HCT116 (cell line): ENCODE measurements around the gene ROS1. TPM values are rescaled to one million over a fixed set of nuclear protein-coding genes. Genes with fewer than 3 reads are reported as not detected.

ENCODE experiments used
- ATAC-seq: fragments of 200-7000 bp; cut with Tn5 transposase; 2 replicates; pipeline ENCODE4 v1.9.1; 2020; ENCODE audit warnings: mild to moderate bottlenecking, moderate library complexity
- BruUV-seq: library from RNA; stranded (reverse); fragments of 400-500 nt; replicated peaks from 2 replicates; lab custom pipeline; 2021; lab: Mats Ljungman, UMichigan
- CTCF ChIA-PET: fragments of 300-600 bp; sonication (Branson Sonifier 250); formaldehyde crosslinking; loops from one replicate; lab custom pipeline; 2021; ENCODE audit warnings: antibody characterized with exemption; lab: Charles Lee
- POLR2A ChIA-PET: fragments of 300-600, 350-600 bp; sonication (Branson Sonifier 250); formaldehyde crosslinking; loops from one replicate; lab custom pipeline; 2021; ENCODE audit warnings: antibody characterized with exemption; lab: Charles Lee
- RAD21 ChIA-PET, 2 experiments: fragments of 300-600 bp; sonication (Branson Sonifier 250); formaldehyde crosslinking; loops; one replicate each; lab custom pipeline; 2023; ENCODE audit warnings: low total read pairs in 2 of 2; ENCODE audit not compliant: uncharacterized antibody in 2 of 2, unreplicated experiment in 2 of 2, low non-redundant PET in 1 of 2; lab: Charles Lee
- DNase-seq: peaks from one replicate; pipeline ENCODE4 v3.0.0-alpha.2; 2010; ENCODE audit warnings: low read depth, low spot score
- H2AFZ ChIP-seq: fragments of 200-600 bp; shearing (Covaris generic), sonication (generic); 2 replicates; pipeline ENCODE4 v1.6.1; 2017; ENCODE audit warnings: low read depth, mixed run types, mixed read lengths, antibody characterized with exemption, low read length; ENCODE audit not compliant: poor library complexity, severe bottlenecking
- H3K27ac ChIP-seq: 2 replicates; pipeline ENCODE4 v1.5.1; 2012; ENCODE audit warnings: low read depth, low read length
- H3K27me3 ChIP-seq: fragments of 200-600 bp; sonication (generic); 2 replicates; pipeline ENCODE4 v1.6.1; 2016; ENCODE audit warnings: mixed run types, low read length, mixed read lengths; ENCODE audit not compliant: insufficient read depth
- H3K36me3 ChIP-seq, 2 experiments: fragments of 200-500 bp in 1 of 2; fragments of 200-600 bp in 1 of 2; sonication (Bioruptor generic) in 1 of 2; sonication (generic) in 1 of 2; 2 replicates each; pipeline versions ENCODE4 v1.5.1 to v1.6.1; 2014 to 2016; ENCODE audit warnings: low read length in 2 of 2, inconsistent platforms in 1 of 2, mixed read lengths in 1 of 2, mixed run types in 1 of 2; ENCODE audit not compliant: insufficient read depth in 2 of 2, control insufficient read depth in 1 of 2
- H3K4me1 ChIP-seq, 2 experiments: fragments of 200-600 bp in 1 of 2; sonication (generic) in 1 of 2; 2 replicates each; pipeline versions ENCODE4 v1.5.1 to v1.6.1; 2012 to 2017; ENCODE audit warnings: low read length in 2 of 2, inconsistent platforms in 1 of 2, mild to moderate bottlenecking in 1 of 2, mixed read lengths in 1 of 2, mixed run types in 1 of 2, moderate library complexity in 1 of 2; ENCODE audit not compliant: insufficient read depth in 2 of 2, control insufficient read depth in 1 of 2
- H3K4me2 ChIP-seq: fragments of 200-600 bp; sonication (generic); 2 replicates; pipeline ENCODE4 v1.6.1; 2017; ENCODE audit warnings: mixed run types, low read length, mixed read lengths
- H3K4me3 ChIP-seq, 2 experiments: fragments of 200-600 bp in 1 of 2; sonication (generic) in 1 of 2; replicated peaks in 1 of 2; 2 replicates each; pipeline ENCODE4 v1.5.1; 2011 to 2016; ENCODE audit warnings: low read length in 2 of 2, control low read depth in 1 of 2, low read depth in 1 of 2, mild to moderate bottlenecking in 1 of 2, mixed read lengths in 1 of 2, mixed run types in 1 of 2
- H3K79me2 ChIP-seq: fragments of 200-600 bp; sonication (generic); 2 replicates; pipeline ENCODE4 v1.6.1; 2017; ENCODE audit warnings: mild to moderate bottlenecking, mixed run types, low read length, moderate library complexity, mixed read lengths; ENCODE audit not compliant: insufficient read depth
- H3K9ac ChIP-seq: fragments of 200-600 bp; sonication (generic); 2 replicates; pipeline ENCODE4 v1.6.1; 2016; ENCODE audit warnings: low read length, mixed read lengths
- H3K9me2 ChIP-seq: fragments of 200-600 bp; sonication (generic), shearing (Covaris generic); 2 replicates; pipeline ENCODE4 v1.6.1; 2017; ENCODE audit warnings: mixed run types, mild to moderate bottlenecking, moderate library complexity; ENCODE audit not compliant: insufficient read depth
- H3K9me3 ChIP-seq, 2 experiments: fragments of 200-500 bp in 1 of 2; fragments of 200-600 bp in 1 of 2; sonication (Bioruptor generic) in 1 of 2; sonication (generic) in 1 of 2; 2 replicates each; pipeline ENCODE4 v1.6.1; 2014 to 2017; ENCODE audit warnings: low read length in 2 of 2, mixed read lengths in 2 of 2, inconsistent platforms in 1 of 2, low read depth in 1 of 2, mild to moderate bottlenecking in 1 of 2, mixed run types in 1 of 2, moderate library complexity in 1 of 2; ENCODE audit not compliant: control insufficient read depth in 1 of 2, insufficient read depth in 1 of 2
- H4K20me1 ChIP-seq: fragments of 200-600 bp; sonication (generic), shearing (Covaris generic); 2 replicates; pipeline ENCODE4 v1.6.1; 2017; ENCODE audit warnings: mixed run types, mild to moderate bottlenecking, moderate library complexity; ENCODE audit not compliant: insufficient read depth
- CEBPB ChIP-seq: IDR thresholded peaks from 2 replicates; pipeline ENCODE4 v1.6.1; 2012; ENCODE audit warnings: low read depth
- ELF1 ChIP-seq: IDR thresholded peaks from 2 replicates; pipeline ENCODE4 v1.6.1; 2012; ENCODE audit warnings: low read depth, borderline replicate concordance
- EZH2 ChIP-seq: fragments of 200-600 bp; sonication (generic); IDR thresholded peaks from 2 replicates; pipeline ENCODE4 v1.6.1; 2017; ENCODE audit warnings: antibody characterized with exemption, mixed run types
- EZH2phosphoT487 ChIP-seq: fragments of 200-600 bp; IDR thresholded peaks from 2 replicates; pipeline ENCODE4 v1.6.1; 2018; ENCODE audit warnings: antibody characterized with exemption, borderline replicate concordance
- JUND ChIP-seq: IDR thresholded peaks from 2 replicates; pipeline ENCODE4 v1.6.1; 2012
- POLR2AphosphoS5 ChIP-seq: IDR thresholded peaks from 2 replicates; pipeline ENCODE4 v1.6.1; 2011; ENCODE audit warnings: mild to moderate bottlenecking, low read depth, low read length, moderate library complexity
- SIN3A ChIP-seq: IDR thresholded peaks from 2 replicates; pipeline ENCODE4 v1.6.1; 2012; ENCODE audit warnings: low read depth
- SP1 ChIP-seq: IDR thresholded peaks from 2 replicates; pipeline ENCODE4 v1.6.1; 2012; ENCODE audit warnings: low read depth
- SRF ChIP-seq: IDR thresholded peaks from 2 replicates; pipeline ENCODE4 v1.6.1; 2012; ENCODE audit warnings: low read depth
- YY1 ChIP-seq: IDR thresholded peaks from 2 replicates; pipeline ENCODE4 v1.6.1; 2011; ENCODE audit warnings: low read length, low read depth, moderate library complexity, mild to moderate bottlenecking; ENCODE audit not compliant: insufficient replicate concordance; ENCODE audit errors: extremely low read depth
- ZFX ChIP-seq: fragments of 450-650 bp; IDR thresholded peaks from 2 replicates; pipeline ENCODE4 v1.6.1; 2017
- ZNF274 ChIP-seq: fragments of 200-500 bp; sonication (Bioruptor generic); IDR thresholded peaks from 2 replicates; pipeline ENCODE4 v1.6.1; 2014; ENCODE audit warnings: mild to moderate bottlenecking, low read depth, low read length, inconsistent platforms
- intact Hi-C: fragments of 100-400 bp; cut with micrococcal nuclease; formaldehyde crosslinking; loops from 2 replicates; pipeline ENCODE4 v1.10.0; 2022
- total RNA-seq: library from RNA; stranded (reverse); gene quantifications from one replicate; pipeline ENCODE4 v1.2.1, GENCODE V29; 2021; ENCODE audit not compliant: unreplicated experiment
- TF ChIP-seq, protein P1 (sequence below), 3 experiments: fragments of 200-600 bp in 1 of 3; sonication (generic) in 1 of 3; IDR thresholded peaks in 2 of 3; conservative IDR thresholded peaks in 1 of 3; 2 replicates each; pipeline ENCODE4 v1.5.1; 2012 to 2017; ENCODE audit warnings: low read depth in 2 of 3, low read length in 2 of 3, antibody characterized with exemption in 1 of 3, borderline replicate concordance in 1 of 3, control low read depth in 1 of 3, mild to moderate bottlenecking in 1 of 3, mixed read lengths in 1 of 3, mixed run types in 1 of 3, moderate library complexity in 1 of 3; ENCODE audit not compliant: insufficient read depth in 1 of 3
- TF ChIP-seq, protein P2 (sequence below): IDR thresholded peaks from 2 replicates; pipeline ENCODE4 v1.6.1; 2011; ENCODE audit warnings: mild to moderate bottlenecking, low read length, moderate library complexity; ENCODE audit not compliant: insufficient replicate concordance; ENCODE audit errors: extremely low read depth
- TF ChIP-seq, protein P3 (sequence below): IDR thresholded peaks from 2 replicates; pipeline ENCODE4 v1.6.1; 2012; ENCODE audit warnings: low read depth
- TF ChIP-seq, protein P4 (sequence below): IDR thresholded peaks from 2 replicates; pipeline ENCODE4 v1.6.1; 2012

ROS1 gene
- total RNA-seq, 1 experiment from 2014 or later = not detected

DNA sequence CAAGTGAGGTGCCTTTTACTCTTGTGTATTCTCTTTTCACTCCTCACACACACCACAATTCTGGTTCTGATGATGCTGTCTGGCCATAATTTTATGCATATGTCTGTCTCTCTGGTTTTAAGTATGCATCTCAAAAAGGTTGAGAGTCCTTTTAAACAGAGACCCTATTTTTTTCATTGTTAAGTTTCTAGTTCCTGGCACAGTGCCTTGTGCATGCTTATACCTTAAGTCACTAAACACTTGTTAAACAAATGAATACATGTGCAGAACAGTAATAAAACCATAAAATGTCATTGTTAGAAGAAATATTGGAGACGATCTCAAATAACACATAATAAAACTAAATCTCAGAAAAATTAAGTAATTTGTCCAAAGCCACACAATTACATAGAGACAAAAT, 7.9 kb downstream of the ROS1 start:
- H3K9me3 ChIP-seq = no peaks in the 10 kb centered on the region
- no TSS peak for BruUV-seq
- H3K79me2 ChIP-seq = no peaks in the 10 kb centered on the region
- no peaks in the 10 kb centered on the region for H3K36me3 ChIP-seq
- ATAC-seq (no peak), DNase-seq (no peak)
- H3K27ac ChIP-seq = no peak overlapping the region
- no peaks in the 10 kb centered on the region for H4K20me1 ChIP-seq
- H2AFZ ChIP-seq = no peak overlapping the region
- TF ChIP-seq, protein P1, sequence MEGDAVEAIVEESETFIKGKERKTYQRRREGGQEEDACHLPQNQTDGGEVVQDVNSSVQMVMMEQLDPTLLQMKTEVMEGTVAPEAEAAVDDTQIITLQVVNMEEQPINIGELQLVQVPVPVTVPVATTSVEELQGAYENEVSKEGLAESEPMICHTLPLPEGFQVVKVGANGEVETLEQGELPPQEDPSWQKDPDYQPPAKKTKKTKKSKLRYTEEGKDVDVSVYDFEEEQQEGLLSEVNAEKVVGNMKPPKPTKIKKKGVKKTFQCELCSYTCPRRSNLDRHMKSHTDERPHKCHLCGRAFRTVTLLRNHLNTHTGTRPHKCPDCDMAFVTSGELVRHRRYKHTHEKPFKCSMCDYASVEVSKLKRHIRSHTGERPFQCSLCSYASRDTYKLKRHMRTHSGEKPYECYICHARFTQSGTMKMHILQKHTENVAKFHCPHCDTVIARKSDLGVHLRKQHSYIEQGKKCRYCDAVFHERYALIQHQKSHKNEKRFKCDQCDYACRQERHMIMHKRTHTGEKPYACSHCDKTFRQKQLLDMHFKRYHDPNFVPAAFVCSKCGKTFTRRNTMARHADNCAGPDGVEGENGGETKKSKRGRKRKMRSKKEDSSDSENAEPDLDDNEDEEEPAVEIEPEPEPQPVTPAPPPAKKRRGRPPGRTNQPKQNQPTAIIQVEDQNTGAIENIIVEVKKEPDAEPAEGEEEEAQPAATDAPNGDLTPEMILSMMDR (IDR thresholded peaks at IDR 0.05 in 2 of 3, conservative IDR thresholded peaks at IDR 0.05 in 1 of 3; ENCODE audit: borderline replicate concordance in 1 of 3, insufficient read depth in 1 of 3, low read depth in 2 of 3, low read length in 2 of 3) = no peak
- TF ChIP-seq YY1 (no peak), SRF (no peak), JUND (no peak), EZH2phosphoT487 (no peak), ELF1 (no peak), ZNF274 (no peak), SIN3A (no peak), ZFX (no peak), POLR2AphosphoS5 (no peak), SP1 (no peak), CEBPB (no peak), EZH2 (no peak)
- TF ChIP-seq, protein P2, sequence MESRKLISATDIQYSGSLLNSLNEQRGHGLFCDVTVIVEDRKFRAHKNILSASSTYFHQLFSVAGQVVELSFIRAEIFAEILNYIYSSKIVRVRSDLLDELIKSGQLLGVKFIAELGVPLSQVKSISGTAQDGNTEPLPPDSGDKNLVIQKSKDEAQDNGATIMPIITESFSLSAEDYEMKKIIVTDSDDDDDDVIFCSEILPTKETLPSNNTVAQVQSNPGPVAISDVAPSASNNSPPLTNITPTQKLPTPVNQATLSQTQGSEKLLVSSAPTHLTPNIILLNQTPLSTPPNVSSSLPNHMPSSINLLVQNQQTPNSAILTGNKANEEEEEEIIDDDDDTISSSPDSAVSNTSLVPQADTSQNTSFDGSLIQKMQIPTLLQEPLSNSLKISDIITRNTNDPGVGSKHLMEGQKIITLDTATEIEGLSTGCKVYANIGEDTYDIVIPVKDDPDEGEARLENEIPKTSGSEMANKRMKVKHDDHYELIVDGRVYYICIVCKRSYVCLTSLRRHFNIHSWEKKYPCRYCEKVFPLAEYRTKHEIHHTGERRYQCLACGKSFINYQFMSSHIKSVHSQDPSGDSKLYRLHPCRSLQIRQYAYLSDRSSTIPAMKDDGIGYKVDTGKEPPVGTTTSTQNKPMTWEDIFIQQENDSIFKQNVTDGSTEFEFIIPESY = no peak
- TF ChIP-seq, protein P3, sequence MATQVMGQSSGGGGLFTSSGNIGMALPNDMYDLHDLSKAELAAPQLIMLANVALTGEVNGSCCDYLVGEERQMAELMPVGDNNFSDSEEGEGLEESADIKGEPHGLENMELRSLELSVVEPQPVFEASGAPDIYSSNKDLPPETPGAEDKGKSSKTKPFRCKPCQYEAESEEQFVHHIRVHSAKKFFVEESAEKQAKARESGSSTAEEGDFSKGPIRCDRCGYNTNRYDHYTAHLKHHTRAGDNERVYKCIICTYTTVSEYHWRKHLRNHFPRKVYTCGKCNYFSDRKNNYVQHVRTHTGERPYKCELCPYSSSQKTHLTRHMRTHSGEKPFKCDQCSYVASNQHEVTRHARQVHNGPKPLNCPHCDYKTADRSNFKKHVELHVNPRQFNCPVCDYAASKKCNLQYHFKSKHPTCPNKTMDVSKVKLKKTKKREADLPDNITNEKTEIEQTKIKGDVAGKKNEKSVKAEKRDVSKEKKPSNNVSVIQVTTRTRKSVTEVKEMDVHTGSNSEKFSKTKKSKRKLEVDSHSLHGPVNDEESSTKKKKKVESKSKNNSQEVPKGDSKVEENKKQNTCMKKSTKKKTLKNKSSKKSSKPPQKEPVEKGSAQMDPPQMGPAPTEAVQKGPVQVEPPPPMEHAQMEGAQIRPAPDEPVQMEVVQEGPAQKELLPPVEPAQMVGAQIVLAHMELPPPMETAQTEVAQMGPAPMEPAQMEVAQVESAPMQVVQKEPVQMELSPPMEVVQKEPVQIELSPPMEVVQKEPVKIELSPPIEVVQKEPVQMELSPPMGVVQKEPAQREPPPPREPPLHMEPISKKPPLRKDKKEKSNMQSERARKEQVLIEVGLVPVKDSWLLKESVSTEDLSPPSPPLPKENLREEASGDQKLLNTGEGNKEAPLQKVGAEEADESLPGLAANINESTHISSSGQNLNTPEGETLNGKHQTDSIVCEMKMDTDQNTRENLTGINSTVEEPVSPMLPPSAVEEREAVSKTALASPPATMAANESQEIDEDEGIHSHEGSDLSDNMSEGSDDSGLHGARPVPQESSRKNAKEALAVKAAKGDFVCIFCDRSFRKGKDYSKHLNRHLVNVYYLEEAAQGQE = no peak
- TF ChIP-seq, protein P4, sequence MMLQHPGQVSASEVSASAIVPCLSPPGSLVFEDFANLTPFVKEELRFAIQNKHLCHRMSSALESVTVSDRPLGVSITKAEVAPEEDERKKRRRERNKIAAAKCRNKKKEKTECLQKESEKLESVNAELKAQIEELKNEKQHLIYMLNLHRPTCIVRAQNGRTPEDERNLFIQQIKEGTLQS = no peak
- TF ChIP-seq, all 23 proteins: peak for 0
- H3K9ac ChIP-seq = no peak overlapping the region
- H3K4me1 ChIP-seq = no peaks in the 10 kb centered on the region
- intact Hi-C loops = no loop called here
- no peaks in the 10 kb centered on the region for H3K9me2 ChIP-seq
- no peak overlapping the region for H3K4me2 ChIP-seq
- ChIA-PET POLR2A (no interaction called here), CTCF (no interaction called here), RAD21 (no interaction called here)
- H3K4me3 ChIP-seq = no peak overlapping the region
- H3K27me3 ChIP-seq = no peaks in the 10 kb centered on the region
